GM18861 (cell line): ENCODE measurements around the gene ACOT7.

Experiments used
- ATAC-seq: cut with Tn5 transposase; IDR thresholded peaks from one replicate; pipeline ENCODE4 v1.9.1; 2021; ENCODE audit not compliant: unreplicated experiment

ACOT7 gene

GRCh38 chr1:6424619-6425593 lies 31.3 kb upstream of the ACOT7 start, which contains the start of gene ESPN:
TSS of gene ESPN (plus strand) at chr1:6424776. CDS start at chr1:6424956, 180 bp downstream.
- ATAC-seq, result no peak

DNA sequence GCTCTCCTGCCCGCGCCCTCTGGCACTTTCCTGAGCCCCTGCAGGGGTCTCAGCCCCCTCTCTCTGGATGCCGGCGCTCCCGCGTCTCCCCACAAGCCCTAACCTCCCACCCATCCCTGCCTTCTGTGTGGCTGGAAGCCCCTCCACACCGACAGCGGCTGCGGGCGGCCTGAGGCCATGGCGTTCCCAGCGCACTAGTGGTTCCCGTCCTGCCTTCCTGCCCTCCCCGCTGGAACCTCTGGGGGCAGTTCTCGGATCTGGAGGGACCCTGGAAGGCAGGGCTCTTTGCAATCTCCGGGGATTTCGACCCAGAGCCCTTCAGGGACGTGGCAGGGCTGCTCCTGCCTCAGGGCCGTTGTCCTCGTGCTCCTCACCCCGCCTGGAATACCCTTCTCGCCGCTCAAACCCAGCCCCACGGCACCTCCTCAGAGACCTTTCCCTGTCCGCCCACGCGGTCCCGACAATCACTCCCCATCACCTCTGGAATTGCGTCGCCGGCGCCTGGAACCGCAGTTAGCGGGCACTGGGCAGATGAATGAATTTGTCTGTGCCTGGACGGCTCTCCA lies 30.5 kb upstream of the ACOT7 start:
- ATAC-seq, result no peak

GRCh38 chr1:6423321-6423999 lies 29.9 kb upstream of the ACOT7 start:
- ATAC-seq, result no peak

GRCh38 chr1:6421266-6421665 lies 27.7 kb upstream of the ACOT7 start:
- ATAC-seq, result no peak

GRCh38 chr1:6420454-6421042 lies 27.0 kb upstream of the ACOT7 start:
- ATAC-seq, result no peak

- ATAC-seq, result no peak
These were observed 26.4 kb upstream of the ACOT7 start, which contains the start of gene HES2 for GRCh38 chr1:6419804-6420453. TSS of gene HES2 (minus strand) at chr1:6419919. CDS start at chr1:6419820, 99 bp downstream.

DNA sequence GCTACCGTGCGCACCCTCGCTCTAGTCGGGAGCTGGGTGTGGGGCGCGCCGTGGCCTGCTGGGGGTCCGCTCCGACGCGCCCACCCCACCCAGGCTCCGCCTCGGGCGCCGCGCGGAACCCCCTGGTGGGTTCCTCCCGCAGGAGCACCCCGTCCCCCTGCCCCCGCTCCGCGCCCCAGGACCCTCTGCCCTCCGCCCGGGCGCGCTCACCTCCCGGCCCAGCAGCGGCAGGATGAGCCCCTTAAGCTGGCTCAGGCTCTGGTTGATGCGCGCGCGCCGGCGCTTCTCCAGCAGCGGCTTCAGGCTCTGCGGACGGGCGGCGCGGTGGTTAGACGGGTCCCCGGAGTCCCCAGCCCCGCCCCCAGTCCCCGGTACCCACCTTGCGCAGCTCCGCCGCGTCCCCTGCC lies 25.8 kb upstream of the ACOT7 start:
- no peak for ATAC-seq

- ATAC-seq, result no peak
These were observed 25.3 kb upstream of the ACOT7 start for GRCh38 chr1:6418668-6419396.

DNA sequence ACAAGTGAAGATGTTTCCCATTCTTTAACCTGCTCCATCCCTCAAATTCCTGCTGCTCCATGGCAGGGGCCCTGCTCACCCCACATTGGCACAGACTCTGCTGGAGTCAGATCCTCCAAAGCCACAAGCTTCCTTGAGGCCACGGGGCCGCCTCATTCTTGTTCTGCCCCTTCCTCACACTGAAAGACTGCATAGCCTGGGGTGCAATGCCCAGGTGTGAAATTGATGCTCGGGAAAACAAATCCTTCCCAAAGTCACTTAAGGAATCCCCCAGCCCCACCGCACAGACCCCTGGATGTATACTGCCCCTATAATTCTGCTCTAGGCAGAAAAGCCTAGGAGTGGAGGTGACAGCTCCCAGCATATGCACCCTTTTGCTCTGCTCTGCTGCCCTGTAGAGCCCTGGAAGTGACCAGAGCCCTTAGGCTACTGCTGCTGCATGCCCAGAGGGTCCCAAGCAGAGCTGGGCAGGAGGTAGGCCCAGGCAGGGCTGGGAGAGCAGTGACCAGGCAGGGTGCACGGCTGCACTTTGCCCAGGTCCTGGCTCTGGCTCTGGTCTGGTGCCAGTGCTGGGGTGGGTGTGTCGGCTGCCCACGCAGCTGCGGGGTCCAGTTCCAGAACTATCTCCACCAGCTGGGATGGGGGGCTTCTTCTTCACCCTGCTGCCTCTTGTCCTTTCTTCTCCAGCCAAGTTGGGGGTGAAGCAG lies 24.5 kb upstream of the ACOT7 start:
- no peak for ATAC-seq

GRCh38 chr1:6416906-6417305 lies 23.3 kb upstream of the ACOT7 start:
- no peak for ATAC-seq

- no peak for ATAC-seq
These were observed 22.7 kb upstream of the ACOT7 start for GRCh38 chr1:6416295-6416656.

GRCh38 chr1:6414881-6415626 lies 21.5 kb upstream of the ACOT7 start:
- ATAC-seq, result no peak

DNA sequence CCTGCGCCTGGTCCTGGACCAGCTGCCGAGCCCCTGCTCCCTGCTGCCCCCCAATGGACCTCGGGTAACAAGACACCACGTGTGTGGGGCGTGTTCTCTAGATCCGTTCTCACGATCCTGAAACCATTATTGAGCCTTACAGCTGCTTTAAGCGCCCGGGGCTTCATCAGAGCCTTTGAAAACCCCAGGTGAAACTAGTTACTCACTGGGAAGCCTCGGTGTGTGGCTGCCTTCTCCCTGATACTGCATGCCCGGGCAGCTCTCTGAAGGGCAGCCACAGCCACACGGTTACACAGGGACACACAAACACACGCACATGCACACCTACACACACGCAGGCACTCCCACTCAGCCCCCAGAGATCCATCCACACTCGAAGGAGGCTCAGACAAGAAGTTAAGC lies 20.9 kb upstream of the ACOT7 start:
- ATAC-seq, result no peak

- no peak for ATAC-seq
These were observed 19.3 kb upstream of the ACOT7 start for GRCh38 chr1:6412896-6413295.

- ATAC-seq, result no peak
These were observed 16.8 kb upstream of the ACOT7 start for GRCh38 chr1:6410248-6410893.

DNA sequence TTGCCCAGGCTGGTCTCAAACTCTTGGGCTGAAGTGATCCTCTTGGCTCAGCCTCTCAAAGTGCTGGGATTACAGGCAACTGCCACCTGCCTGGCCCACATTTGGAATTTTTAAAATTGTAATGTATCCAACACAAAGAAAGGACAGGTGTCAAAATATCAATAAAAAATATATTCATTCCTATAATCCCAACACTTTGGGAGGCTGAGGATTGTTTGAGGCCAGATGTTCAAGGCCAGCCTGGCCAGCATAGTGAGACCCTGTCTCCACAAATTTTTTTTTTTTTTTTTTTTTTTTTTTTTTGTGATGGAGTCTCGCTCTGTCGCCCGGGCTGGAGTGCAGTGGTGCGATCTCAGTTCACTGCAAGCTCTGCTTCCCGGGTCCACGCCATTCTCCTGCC lies 16.2 kb upstream of the ACOT7 start:
- no peak for ATAC-seq

DNA sequence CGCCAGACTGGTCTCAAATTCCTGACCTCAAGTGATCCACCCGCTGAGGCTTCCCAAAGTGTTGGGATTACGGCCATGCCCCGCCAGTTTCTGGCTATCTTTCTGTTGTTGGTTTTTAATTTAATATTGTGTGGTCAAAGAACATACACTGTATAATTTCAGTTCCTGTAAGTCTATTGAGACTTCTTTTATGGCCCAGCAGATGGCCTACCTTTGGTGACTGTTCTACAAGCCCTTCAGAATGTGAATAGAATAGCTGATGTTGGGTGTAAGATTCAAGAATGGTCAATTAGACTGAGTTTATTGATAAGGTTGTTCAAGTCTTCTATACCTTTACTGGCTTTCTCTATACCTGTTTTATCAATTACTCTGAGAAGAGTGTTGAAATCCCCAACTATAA lies 15.5 kb upstream of the ACOT7 start:
- ATAC-seq, result no peak

GRCh38 chr1:6408023-6408422 lies 14.5 kb upstream of the ACOT7 start:
- ATAC-seq, result no peak
